Fibroblast of skin of scalp (primary cell): Measurements from ENCODE around the gene CRACR2A.

ENCODE experiments used
- DNase-seq: peaks from one replicate; pipeline ENCODE4 v3.0.0-alpha.2; 2013

Gene CRACR2A

DNA sequence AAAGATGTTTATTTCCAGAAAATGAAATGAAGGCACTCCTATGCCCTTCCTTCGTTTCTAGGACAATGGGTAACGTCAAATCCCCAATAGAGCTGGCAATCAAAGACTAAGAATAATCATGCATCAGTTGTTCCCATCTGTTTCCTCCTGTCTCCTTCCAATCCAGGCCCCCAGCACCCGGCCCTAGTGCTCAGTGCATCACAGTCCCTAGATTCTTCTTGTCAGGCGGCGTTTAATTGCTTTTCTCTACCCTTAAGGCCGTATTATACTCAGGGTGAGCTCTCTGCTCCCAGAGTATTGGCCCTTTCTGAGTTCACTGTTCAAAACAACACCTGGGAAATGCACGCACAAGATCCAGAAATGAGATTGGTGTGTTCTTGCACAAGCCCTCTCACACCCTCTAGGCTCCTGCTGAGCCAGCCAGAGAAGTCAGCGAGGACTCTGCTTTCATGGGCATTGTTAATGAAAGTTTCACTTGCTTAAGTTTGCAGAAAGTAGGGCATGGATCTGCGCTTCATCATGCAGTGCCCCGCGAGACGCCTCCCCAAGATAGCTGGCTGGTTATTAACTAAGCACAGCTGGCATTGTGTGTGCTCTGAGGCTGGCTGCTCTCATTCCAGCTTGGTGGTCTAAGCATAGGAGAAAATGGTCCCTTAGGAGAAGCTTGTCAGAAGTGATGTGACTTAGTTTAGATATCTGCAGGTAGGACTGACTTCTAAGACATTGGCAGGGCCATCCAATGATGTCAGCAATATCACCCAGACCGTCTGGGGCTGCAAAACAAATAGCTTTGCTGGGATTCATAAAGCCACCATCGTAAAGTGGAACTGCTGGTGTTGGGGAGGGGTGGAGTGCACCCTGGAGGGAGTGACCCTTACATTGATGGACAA is 28.7 kb downstream of the CRACR2A start:
- DNase-seq: no peak

DNA sequence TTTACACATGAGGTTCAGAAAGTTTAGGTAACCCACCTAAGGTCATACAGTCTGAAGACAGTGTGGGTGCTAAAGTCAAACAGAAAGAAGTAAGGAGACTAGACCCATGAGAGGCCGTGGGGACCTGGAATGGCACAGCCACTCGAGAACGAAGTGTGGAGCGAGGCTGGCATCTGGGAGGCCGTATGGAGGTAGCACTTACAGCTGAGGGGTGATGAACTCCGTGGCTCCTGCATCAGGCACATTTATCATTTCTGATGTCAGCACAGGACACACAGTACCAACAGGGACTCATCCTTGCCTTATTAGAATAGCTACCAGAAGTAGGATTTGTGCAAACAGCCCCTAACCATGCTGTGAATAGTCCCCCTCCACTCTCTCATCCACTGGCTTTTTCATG is 30.5 kb downstream of the CRACR2A start:
- no peak for DNase-seq

DNA sequence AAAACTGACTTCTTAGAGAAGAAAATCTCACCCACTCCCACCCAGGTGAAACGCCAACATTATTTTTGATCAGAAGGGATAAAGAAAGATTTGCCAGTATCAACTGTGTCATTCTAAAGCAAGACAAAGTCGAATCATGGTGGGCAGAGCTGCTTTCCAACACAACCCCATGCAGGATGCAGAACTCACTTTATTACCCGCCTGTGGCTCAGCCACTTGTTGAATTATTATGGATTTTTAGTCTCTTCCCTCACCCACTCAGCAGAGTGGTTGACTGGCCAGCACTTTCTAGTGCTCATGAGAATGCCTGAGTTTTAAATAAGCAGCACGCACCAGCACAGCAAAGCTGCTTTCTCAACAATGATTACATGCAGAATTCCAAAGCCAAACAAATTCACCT is 32.1 kb downstream of the CRACR2A start:
- DNase-seq: no peak

DNA sequence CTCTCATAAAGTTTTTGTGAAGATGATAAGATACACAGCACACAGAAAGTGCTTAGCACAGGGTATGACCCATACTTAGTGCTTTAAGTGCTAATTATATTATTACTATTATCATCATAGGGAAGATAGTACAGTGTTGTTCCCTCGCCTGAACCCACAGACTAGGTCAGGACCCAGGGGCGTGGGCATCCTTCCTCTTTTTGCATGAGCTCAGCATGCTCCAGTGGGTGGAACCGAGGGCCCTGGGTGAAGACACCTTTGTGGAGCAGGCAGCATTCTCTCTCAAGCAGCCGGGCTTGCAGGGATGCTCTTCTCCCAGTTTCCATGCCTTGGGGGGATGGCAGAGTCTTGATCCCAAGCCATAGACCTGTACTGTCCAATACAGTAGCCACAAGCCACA is 34.8 kb downstream of the CRACR2A start:
- DNase-seq: no peak

DNA sequence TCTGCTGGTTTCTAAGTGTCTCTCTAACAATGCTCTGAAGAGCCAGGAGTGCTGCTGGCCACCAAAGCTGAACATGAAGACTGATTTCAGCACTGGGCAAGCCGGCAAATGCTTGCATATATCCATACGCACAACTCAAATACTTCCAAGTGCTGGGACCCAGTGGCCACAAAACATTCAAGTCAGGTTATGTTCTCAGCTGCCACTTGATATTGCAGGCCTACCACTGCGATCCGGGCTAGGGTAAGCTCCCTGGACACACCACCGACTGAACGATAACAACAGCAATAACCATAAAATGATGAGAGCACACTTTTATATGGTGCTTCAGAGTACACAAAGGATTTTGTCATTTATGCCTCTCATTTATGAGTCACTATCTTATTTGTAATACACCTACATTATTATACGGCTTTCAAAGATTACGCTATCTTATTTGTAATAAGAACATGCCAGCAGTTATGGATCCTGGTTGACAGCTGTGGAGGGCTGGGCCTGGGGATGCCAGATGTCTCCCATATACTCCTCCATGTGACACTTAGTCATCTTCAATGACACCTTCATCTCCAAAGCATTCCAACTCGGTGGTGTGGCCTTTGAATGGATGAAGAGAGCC is 35.5 kb downstream of the CRACR2A start:
- DNase-seq: no peak

DNA sequence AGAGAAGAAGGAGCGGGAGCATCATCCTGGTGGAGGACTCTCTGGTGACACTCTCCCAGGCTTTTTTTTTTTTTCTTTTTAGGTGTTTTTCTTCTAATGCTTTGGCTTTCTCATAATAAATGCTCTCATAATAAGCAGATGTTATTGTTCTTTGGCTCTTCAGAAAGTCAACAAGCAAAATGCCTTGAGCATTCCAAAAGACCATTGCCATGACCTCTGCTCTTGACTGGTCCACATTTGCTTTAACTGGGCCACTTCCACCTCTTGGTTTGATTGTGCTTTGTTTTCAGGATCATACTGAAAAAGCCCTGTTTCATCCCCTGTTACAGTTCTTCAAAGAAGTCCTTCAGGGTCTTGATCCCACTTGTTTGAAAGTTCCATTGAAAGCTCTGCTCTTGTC is 36.9 kb downstream of the CRACR2A start:
- no peak for DNase-seq

DNA sequence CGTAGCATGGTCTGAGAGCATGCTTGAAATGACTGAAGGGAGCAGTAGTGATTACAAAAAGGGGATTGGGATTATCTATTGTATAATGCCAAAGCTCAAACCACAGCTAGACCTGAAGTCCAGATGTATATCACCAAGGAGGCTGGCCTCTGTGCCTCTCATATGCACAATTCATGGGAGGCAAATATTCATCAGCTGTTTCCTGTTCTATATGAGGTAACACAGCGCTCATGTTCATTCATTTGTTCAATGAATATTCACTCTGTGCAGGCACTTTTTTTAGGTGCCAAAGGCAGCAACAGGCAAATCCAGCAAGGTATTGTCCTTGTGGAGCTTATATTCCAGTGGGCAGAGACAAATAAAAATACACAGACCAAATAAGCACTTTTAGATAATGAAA is 39.0 kb downstream of the CRACR2A start:
- DNase-seq: no peak

DNA sequence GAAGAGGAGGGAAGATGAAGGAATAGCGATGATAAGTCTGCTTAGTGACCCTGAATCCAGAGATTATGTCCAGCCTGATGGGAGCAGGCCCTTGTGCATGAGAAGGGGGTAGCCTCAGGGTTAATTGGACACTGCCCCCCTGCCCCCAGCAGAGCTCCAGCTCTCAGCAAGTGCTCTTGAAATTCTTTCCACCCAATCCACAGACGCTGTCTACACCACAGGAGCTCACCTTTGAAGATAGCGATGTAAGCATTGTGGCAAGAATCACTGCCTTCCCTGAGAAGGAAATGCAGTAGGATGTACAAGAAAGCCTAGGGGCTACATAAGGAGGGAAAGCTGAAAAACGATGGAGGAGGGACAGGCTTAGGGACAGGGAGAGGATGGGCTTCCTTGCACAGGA is 39.4 kb downstream of the CRACR2A start:
- no peak for DNase-seq

DNA sequence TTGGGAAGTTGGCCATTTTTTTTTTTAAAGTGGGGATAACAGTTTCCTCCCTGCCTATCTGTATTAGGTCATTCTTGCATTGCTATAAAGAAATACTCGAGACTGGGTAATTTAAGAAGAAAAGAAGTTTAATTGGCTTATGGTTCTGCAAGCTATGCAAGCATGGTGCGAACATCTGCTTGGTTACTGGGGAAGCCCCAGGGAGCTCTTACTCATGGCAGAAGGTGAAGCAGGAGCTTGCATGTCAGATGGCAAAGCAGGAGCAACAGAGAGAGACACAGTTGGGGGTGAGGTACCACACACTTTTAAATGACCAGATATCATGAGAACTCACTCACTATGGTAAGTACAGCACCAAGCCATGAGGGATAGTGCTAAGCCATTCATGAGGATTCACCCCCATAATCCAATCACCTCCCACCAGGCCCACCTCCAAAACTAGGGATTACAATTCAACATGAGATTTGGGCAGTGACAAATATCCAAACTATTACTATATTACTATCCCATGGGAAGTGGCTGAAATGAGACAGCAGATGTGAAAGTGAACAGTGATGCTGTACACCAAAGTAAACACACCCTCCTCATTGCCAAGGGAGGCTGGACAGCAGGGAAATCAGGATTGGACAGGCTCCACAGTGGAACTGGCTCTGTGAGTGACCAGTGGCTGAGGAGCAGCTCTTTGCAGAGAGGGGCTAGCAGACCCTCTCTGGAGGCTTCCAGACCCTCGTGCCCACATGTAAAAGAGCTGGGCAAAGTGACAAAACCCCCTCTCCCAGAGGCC is 40.5 kb downstream of the CRACR2A start:
- no peak for DNase-seq

DNA sequence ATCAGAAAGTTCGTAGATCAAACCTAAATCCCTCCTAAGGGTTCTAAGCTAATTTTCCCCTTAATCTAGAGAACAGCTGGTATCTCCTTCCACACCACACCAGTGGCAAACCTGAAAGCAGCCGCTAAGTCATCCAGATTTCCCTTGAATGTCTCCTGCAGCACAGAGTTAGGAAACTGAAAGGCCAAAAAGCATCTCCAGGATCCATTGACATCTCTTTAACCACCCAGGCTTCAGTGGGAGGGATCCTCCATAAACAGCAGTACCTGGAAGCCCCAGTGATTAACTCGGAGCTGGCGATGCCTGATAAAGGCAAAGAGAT is 47.6 kb downstream of the CRACR2A start:
- no peak for DNase-seq

DNA sequence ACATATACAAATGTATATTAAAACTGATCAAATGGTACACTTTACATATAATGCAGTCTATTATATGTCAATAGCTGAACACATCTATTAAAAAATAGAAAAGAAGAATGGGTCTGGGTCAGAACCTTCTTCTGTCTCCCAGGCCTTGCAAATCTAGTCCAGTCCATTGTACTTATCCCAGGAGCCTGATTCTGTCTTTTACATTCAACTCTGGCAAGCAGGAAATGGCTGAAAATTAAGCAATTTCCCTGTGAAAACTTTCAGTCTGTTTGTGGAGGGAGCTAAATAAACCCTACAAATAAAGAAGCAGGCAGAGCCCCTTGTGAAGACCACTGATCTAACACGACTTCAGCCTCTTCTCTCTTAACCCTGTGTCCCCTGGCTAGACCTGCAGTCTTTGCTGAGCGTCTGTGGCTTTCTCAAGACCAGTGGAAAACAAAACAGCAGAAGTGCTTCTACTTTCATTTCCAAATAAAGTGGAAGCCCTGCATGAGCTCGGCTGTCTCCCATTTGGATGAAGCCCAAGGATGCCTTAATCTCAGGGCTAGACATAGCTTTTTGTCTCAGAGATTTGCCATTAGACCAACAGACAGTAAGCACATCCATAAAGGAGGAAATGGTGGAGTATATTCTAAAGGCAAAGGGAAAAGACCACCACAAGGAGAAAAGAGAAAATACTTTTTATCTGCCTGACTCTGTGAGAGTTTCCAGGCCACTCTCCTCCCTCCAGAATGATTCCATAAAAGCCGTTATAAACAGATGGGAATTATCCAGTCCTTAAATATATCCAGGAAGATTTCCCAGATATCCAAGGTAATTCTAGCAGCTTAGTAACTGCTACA is 48.2 kb downstream of the CRACR2A start:
- DNase-seq: peak; percentile 65

DNA sequence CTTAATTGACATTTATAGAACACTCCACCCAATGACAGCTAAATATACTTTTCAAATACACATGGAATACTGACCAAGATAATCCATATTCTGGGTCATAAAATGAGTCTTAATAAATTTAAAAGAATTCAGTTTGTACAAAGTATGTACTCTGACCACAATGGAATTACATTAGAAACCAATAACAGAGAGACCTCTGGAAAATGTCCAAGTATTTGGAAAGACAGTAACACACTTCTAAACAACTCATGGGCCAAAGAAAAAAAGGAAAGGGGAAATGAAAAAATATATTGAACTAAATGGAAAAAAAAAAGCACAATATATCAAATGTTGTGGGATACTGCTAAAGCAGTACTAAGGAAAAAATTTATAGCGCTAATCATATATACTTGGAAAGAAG is 52.0 kb downstream of the CRACR2A start:
- peak; percentile 81 for DNase-seq

DNA sequence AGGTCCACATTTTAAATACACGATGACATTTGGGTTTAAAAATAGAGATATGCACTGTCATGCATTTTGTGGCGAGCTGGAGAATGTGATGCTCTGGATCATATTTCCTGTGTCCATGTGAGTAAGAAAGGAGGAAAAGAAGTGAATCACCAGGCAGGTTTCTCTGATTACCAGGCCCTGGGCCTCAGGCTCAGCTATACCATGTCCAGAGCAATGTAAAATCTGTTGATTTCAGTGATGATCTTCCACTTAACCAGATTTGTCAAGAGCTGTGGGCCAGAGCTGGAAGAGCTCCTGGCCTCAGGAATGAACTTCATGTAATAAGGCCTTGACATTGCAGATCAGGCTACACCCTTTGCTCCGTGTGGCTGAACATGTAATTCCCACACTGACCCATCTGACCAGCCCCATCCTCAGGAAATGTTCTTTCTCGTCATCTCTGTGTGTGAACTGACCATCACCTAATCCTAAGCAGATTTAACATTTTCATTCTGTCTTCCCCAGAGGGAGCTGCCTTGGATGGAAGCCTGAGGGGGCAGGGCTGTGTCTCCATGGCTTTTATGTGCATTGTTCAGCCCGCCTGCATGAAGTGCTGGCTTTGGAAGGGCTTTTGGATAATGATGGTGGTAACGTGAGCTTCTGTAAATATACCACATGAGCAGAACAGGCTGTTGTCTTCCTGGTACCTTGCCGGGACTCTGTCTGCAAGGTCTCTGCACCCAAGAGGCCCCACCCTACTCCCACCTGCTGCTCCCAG is 54.5 kb downstream of the CRACR2A start:
- peak; percentile 95 for DNase-seq

DNA sequence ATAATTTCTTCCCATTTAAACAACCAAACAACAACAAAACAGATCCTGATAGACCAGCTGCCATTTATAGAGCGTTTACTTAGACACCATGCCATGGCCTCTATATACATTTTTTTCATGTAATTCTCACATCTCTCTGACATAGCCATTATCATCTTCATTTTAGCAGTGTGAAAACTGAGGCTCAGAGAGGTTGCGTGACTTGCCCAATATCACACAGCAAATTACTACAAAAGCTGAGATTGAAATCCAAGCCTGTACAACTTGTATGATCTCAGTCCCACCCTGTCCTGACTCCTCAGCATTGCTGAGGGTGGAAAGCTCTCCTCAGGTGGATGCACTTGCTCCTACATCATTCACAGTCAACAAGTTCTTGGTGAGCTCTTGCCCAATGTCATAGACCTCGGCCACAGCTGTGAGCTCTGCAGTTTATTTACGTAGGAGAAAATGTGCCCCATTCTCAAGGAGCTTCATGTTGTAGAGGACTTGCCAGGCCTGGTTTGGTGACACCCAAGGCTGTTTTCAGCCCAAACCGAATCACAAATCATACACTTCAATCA is 55.5 kb downstream of the CRACR2A start:
- DNase-seq: no peak

DNA sequence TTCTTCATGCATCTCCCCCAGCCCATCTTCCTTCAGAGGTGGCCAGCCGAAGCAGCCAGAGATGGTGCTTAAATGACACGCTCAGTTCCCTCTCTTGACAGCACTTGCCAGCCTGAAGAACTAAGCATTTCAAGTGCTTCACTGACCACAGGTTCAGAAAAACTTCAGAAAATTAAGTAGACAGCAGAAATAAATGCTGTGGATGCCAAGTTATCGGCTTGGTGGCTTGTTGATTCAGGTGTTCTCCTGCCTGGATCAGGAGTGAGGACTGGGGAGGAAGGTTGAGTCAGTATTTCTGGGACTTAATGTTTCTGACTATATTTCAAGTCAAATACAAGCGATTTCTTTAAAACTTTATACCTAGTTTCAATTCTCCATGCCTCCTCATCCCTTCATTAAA is 58.2 kb downstream of the CRACR2A start:
- DNase-seq: no peak

DNA sequence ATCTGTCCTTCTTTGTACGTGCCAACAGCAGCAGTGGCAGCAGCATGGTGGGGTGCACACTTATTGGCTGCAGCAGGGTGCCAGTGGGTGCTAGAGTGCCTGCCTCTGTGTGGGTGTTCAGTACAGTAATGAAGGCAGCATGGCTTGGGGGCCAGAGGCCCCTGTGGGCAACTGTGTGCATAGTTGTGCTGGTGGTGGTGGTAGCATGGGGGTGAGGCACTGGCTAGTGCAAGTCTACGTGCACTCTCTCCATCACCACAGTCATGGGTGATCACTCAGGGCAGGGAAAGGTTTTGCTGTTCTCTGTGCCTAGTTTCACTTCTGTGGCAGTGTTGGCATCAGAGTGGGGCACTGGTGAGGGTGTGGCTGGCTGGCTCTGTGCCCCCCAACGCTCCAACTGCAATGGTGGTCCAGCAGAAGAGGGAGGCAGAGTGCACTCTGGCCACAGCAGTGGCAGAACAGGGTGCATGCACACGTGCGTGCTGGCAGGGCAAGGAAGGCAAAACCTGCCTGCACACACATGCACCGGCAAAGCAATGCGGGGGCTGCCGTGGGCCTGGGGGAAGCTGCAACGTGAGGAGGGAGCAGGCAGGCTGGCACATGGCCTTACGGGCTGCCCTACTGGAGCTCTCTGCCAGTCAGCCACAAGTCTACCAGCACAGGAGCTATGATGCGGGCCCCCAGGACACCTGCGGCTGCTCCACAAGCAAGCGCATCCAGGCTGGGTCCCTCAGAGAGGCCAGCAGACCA is 60.1 kb downstream of the CRACR2A start:
- no peak for DNase-seq

DNA sequence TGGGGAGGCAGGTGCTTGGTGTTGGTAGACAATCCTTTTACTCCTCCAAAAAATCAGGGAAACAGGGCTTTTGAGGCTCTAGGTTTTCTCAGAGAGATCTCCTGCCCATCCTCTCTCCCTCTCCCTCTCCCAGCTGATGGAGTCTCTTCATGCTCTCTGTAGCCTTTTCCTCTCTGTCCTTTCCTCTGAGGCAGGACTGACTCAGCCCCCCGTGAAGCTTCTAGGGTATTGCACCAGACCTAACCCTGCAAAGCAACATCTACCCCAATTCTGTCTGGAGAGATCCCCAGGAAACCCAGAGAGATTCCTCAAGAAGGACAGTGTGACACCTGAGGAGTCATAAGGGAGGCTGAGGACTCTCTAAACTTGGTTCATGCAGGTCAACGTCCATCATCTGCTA is 66.4 kb downstream of the CRACR2A start:
- no peak for DNase-seq

DNA sequence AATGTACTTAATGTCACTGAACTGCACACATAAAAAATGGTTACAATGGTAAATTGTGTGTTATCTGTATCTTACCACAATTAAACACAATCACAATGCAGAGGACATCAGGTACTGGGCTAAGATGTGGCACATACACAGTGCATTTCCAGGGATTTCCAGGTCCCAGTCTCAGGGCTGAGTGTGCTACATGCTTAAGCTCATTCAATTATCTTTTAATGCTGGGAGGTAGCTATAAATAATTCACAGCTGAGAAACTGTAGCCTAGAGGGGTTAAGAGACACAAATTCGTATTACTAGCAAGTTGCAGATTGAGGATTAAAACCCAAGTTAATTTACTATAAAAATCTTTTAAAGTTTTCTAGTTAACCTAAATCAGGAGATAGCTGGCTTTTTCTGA is 67.1 kb downstream of the CRACR2A start:
- no peak for DNase-seq

DNA sequence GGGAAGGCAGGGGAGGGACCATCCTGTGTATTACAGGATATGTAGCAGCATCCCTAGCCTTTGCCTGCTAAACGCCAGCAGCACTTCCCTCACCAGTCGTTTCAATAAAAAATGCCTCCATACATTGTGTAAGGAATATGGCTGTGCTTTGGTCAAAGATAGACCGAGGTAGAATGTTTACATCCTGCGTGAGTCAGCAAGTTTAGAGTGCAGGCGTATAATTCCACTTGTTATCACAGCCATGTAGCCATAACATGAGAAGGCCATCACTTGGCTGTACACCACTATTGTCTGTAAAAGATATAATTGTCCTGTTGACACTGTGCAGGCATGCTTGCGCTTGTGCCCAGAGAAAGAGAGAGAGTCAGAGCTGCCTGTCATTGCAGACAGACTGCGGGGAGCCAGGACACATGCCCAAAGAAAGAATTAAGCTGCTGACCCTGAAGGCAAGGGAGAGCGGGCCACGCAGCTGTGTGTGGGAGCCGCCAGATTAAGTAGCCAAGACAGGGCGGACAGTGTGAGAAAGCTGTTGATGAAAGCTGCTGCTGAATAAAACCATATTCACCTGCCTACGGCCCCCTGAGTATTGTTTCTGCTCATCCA is 68.4 kb downstream of the CRACR2A start:
- DNase-seq: no peak

DNA sequence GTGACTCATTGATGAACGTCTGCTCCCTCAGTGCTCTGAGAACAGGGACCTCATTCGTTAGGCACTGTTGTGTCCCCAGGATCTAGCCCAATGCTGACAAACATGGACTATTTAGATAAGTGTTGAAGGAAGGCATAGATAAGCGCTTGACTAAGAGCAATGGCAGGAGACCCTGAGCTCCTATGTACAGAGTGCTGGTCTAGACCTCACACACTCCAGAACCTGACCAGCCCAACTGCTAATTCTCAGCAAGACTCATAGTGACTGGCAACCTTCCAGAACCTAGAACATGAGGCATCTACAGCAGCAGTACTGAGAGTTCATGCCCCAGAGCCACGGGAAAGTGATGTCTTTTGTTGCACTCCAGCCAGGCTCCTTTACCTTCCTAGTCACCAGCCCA is 69.2 kb downstream of the CRACR2A start:
- peak; percentile 31 for DNase-seq
